ENCODE measurements around the gene TNFSF15. TPM values are rescaled to one million over a fixed set of nuclear protein-coding genes. Genes with fewer than 3 reads are reported as not detected.

Gene TNFSF15
- total RNA-seq, 1 experiment from 2014 or later: not detected

- Mint-ChIP-seq H3K36me3 (ENCODE audit: insufficient read depth in 1 of 3, low read depth in 3 of 3) (no peaks in the 10 kb centered on the region), H3K4me3 (no peak overlapping the region), H3K27ac (no peak overlapping the region), H3K9me3 (no peaks in the 10 kb centered on the region), H3K27me3 (ENCODE audit: low read depth) (peaks cover 56% of the 10 kb centered on the region), H3K4me1 (no peaks in the 10 kb centered on the region)
- H2BK20ac ChIP-seq (ENCODE audit: low read depth, low read length, poor library complexity, severe bottlenecking): no peak overlapping the region
- H4K20me1 ChIP-seq (ENCODE audit: control insufficient read depth, insufficient read depth, insufficient read length): no peaks in the 10 kb centered on the region
- DNase-seq: no peak
- no peak overlapping the region for H2BK15ac ChIP-seq (ENCODE audit: low read depth, low read length)
- no peaks in the 10 kb centered on the region for H3K9me3 ChIP-seq (ENCODE audit: control insufficient read depth, low read depth, low read length)
- H2AFZ ChIP-seq (ENCODE audit: low read length): no peak overlapping the region
- no peak overlapping the region for H4K8ac ChIP-seq (replicated peaks; ENCODE audit: insufficient read length, low read depth, low read length)
- no peaks in the 10 kb centered on the region for H3K4me1 ChIP-seq (ENCODE audit: insufficient read depth, low read length)
- H2BK120ac ChIP-seq (ENCODE audit: low read depth, low read length, poor library complexity, severe bottlenecking): no peak overlapping the region
- H3K27ac ChIP-seq (ENCODE audit: insufficient read length, low read depth, low read length): no peak overlapping the region
- no peak overlapping the region for H3K56ac ChIP-seq (ENCODE audit: insufficient read length, low read depth, low read length)
- H4K5ac ChIP-seq (ENCODE audit: insufficient read length, low read depth, low read length): no peak overlapping the region
- TF ChIP-seq CTCF (conservative IDR thresholded peaks at IDR 0.05): no peak
- H3K14ac ChIP-seq (ENCODE audit: insufficient read depth, low read length): no peak overlapping the region
- no peak overlapping the region for H3K23ac ChIP-seq (ENCODE audit: insufficient read length, low read depth, low read length)
- no peak overlapping the region for H3T11ph ChIP-seq (ENCODE audit: low read length)
- no peak overlapping the region for H4K91ac ChIP-seq (ENCODE audit: insufficient read length, low read depth, low read length)
- no peak overlapping the region for H2BK12ac ChIP-seq (ENCODE audit: insufficient read length, low read depth, low read length)
- no peaks in the 10 kb centered on the region; the same call in none of the 2 replicates for H3K27me3 ChIP-seq (ENCODE audit: insufficient read depth, low read length)
- H3K9ac ChIP-seq (ENCODE audit: extremely low read depth, insufficient read length, low read length): no peak overlapping the region
- no peak overlapping the region for H2BK5ac ChIP-seq (ENCODE audit: insufficient read length, low read length)
- H2AK5ac ChIP-seq (ENCODE audit: insufficient read length, low read length): no peak overlapping the region
- no peak overlapping the region for H3K4me2 ChIP-seq (ENCODE audit: insufficient read depth, insufficient read length, low read length)
- no CpG with 5 or more reads among the region's 1 CpG for WGBS (ENCODE audit: extremely low coverage, insufficient read length, low lambda C conversion rate)
- no peaks in the 10 kb centered on the region for H3K79me2 ChIP-seq (ENCODE audit: insufficient read depth, low read length)
- H3K4ac ChIP-seq (ENCODE audit: low read depth, low read length): no peak overlapping the region
- no peaks in the 10 kb centered on the region for H3K23me2 ChIP-seq (ENCODE audit: insufficient read length, low read depth, low read length, poor library complexity, severe bottlenecking)
- no peaks in the 10 kb centered on the region for H3K79me1 ChIP-seq (ENCODE audit: insufficient read depth, low read depth, low read length, poor library complexity, severe bottlenecking)
- H3K18ac ChIP-seq (ENCODE audit: insufficient read length, low read depth, low read length): no peak overlapping the region
These were observed 18.3 kb upstream of the TNFSF15 start for GRCh38 chr9:114824110-114824509.
